Lower leg skin (tissue), 3 donors: ENCODE data around the gene PERM1.

Source experiments
- POLR2A ChIP-seq, 2 donors: fragments of 450-650 bp; IDR thresholded peaks; one replicate each; pipeline ENCODE4 v1.6.1; 2016 to 2017; ENCODE audit warnings: antibody characterized with exemption in 2 of 2, mild to moderate bottlenecking in 1 of 2, moderate library complexity in 1 of 2
- TF ChIP-seq, protein P1 (sequence below), 3 donors: fragments of 450-650 bp; IDR thresholded peaks; one replicate each; pipeline ENCODE4 v1.5.1; 2016; ENCODE audit warnings: antibody characterized with exemption in 3 of 3, mild to moderate bottlenecking in 3 of 3, moderate library complexity in 2 of 3

DNA sequence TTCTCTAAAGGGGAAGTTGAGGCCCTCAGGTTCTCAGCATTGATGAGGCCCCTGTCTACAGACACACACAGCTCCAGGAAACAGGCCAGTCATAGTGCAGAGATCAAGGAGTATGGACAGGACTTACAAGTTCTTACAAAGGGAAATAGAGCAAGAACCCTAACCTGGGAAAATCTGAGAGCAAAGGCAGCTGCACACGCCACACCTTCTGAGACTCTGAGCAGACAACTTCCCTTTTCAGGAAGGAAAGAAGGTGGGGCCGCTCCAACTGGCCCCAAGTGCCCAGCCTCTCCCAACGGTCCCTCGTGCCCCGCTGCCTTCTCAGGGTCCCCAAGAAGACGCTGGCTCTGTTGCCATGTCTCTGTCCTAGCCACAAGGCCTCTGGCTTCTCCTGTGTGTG, 26.4 kb downstream of the PERM1 start:
- TF ChIP-seq, protein P1, sequence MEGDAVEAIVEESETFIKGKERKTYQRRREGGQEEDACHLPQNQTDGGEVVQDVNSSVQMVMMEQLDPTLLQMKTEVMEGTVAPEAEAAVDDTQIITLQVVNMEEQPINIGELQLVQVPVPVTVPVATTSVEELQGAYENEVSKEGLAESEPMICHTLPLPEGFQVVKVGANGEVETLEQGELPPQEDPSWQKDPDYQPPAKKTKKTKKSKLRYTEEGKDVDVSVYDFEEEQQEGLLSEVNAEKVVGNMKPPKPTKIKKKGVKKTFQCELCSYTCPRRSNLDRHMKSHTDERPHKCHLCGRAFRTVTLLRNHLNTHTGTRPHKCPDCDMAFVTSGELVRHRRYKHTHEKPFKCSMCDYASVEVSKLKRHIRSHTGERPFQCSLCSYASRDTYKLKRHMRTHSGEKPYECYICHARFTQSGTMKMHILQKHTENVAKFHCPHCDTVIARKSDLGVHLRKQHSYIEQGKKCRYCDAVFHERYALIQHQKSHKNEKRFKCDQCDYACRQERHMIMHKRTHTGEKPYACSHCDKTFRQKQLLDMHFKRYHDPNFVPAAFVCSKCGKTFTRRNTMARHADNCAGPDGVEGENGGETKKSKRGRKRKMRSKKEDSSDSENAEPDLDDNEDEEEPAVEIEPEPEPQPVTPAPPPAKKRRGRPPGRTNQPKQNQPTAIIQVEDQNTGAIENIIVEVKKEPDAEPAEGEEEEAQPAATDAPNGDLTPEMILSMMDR (IDR thresholded peaks at IDR 0.05), result no peak
- no peak for TF ChIP-seq POLR2A (IDR thresholded peaks at IDR 0.05)
